Left kidney (tissue), 2 donors: ENCODE results near the gene SNED1. TPM values are rescaled to one million over a fixed set of nuclear protein-coding genes. Genes with fewer than 3 reads are reported as not detected.

Experiments used
- DNase-seq: peaks from one replicate; pipeline ENCODE4 v3.0.0-alpha.2; 2013
- polyA plus RNA-seq: library from polyadenylated mRNA; unstranded; fragments of 120-200 nt; gene quantifications from one replicate; pipeline ENCODE4 v1.2.1, GENCODE V29; 2013; ENCODE audit not compliant: insufficient read length

The SNED1 gene
- polyA plus RNA-seq, 1 donor, result 8.2 TPM

- DNase-seq, result no peak
These were observed 69.9 kb downstream of the SNED1 start for GRCh38 chr2:241068136-241068941.

- no peak for DNase-seq
These were observed 70.8 kb downstream of the SNED1 start for GRCh38 chr2:241068942-241069810.

- DNase-seq, result no peak
These were observed 71.4 kb downstream of the SNED1 start for GRCh38 chr2:241069821-241070281.

GRCh38 chr2:241070361-241070760 lies 71.9 kb downstream of the SNED1 start:
- DNase-seq, result no peak

- no peak for DNase-seq
These were observed 72.6 kb downstream of the SNED1 start for GRCh38 chr2:241070811-241071676.

- no peak for DNase-seq
These were observed 73.3 kb downstream of the SNED1 start for GRCh38 chr2:241071677-241072111.

GRCh38 chr2:241072151-241072550 lies 73.7 kb downstream of the SNED1 start:
- DNase-seq, result no peak

GRCh38 chr2:241072553-241073165 lies 74.2 kb downstream of the SNED1 start:
- DNase-seq, result no peak

- DNase-seq, result no peak
These were observed 75.0 kb downstream of the SNED1 start for GRCh38 chr2:241073166-241074064.

GRCh38 chr2:241074065-241074818 lies 75.8 kb downstream of the SNED1 start:
- DNase-seq, result no peak

- no peak for DNase-seq
These were observed 76.6 kb downstream of the SNED1 start for GRCh38 chr2:241074901-241075540.

GRCh38 chr2:241080405-241081189 lies 82.2 kb downstream of the SNED1 start:
- DNase-seq, result no peak

GRCh38 chr2:241081190-241081642 lies 82.8 kb downstream of the SNED1 start:
- no peak for DNase-seq

GRCh38 chr2:241081643-241082340 lies 83.4 kb downstream of the SNED1 start:
- no peak for DNase-seq

GRCh38 chr2:241082341-241083090 lies 84.1 kb downstream of the SNED1 start:
- no peak for DNase-seq

GRCh38 chr2:241083091-241083415 lies 84.6 kb downstream of the SNED1 start:
- no peak for DNase-seq

- no peak for DNase-seq
These were observed 86.5 kb downstream of the SNED1 start for GRCh38 chr2:241084856-241085444.
